ENCODE measurements around the gene SYK.
"Not testable (repeated sequence)": the region's sequence is repeated elsewhere in the genome, so short reads cannot be mapped to it uniquely, and the experiment has no call there.

Gene SYK

GRCh38 chr9:90783552-90783951 lies 18.1 kb upstream of the SYK start:
- ATAC-seq (replicated peaks) (no peak), DNase-seq (no peak)
- H3K36me3 Mint-ChIP-seq (ENCODE audit: insufficient read depth) = no peaks in the 10 kb centered on the region
- H3K9me3 Mint-ChIP-seq = no peaks in the 10 kb centered on the region
- no peaks in the 10 kb centered on the region for H3K4me1 Mint-ChIP-seq (ENCODE audit: low read depth in 2 of 2)
- no peak overlapping the region for H3K4me3 Mint-ChIP-seq
- peaks cover 27 to 43% of the 10 kb centered on the region in 2 donors for H3K27me3 Mint-ChIP-seq
- no peak overlapping the region for H3K27ac Mint-ChIP-seq

GRCh38 chr9:90783964-90784363 lies 17.7 kb upstream of the SYK start:
- ATAC-seq (replicated peaks) (no peak), DNase-seq (no peak)
- no peaks in the 10 kb centered on the region for H3K4me1 Mint-ChIP-seq (ENCODE audit: low read depth in 2 of 2)
- no peak overlapping the region for H3K4me3 Mint-ChIP-seq
- H3K27ac Mint-ChIP-seq = no peak overlapping the region
- no peaks in the 10 kb centered on the region for H3K36me3 Mint-ChIP-seq (ENCODE audit: insufficient read depth)
- H3K27me3 Mint-ChIP-seq = peaks cover 31 to 43% of the 10 kb centered on the region in 2 donors
- no peaks in the 10 kb centered on the region for H3K9me3 Mint-ChIP-seq

- H3K4me1 Mint-ChIP-seq (ENCODE audit: low read depth in 2 of 2) = no peaks in the 10 kb centered on the region
- peaks cover 49 to 71% of the 10 kb centered on the region in 2 donors for H3K27me3 Mint-ChIP-seq
- no peak overlapping the region for H3K27ac Mint-ChIP-seq
- H3K9me3 Mint-ChIP-seq = no peaks in the 10 kb centered on the region
- no peak overlapping the region for H3K4me3 Mint-ChIP-seq
- peaks cover 3% of the 10 kb centered on the region for H3K36me3 Mint-ChIP-seq (ENCODE audit: insufficient read depth)
- ATAC-seq (replicated peaks) = no peak
- DNase-seq = no peak
These were observed 13.7 kb upstream of the SYK start for GRCh38 chr9:90787771-90788460.

- H3K36me3 Mint-ChIP-seq (ENCODE audit: insufficient read depth); H3K9me3 Mint-ChIP-seq; DNase-seq; H3K4me3 Mint-ChIP-seq; H3K4me1 Mint-ChIP-seq (ENCODE audit: low read depth in 2 of 2); ATAC-seq (replicated peaks); H3K27ac Mint-ChIP-seq: not testable (repeated sequence)
- peaks cover 43 to 65% of the 10 kb centered on the region in 2 donors for H3K27me3 Mint-ChIP-seq
These were observed 13.1 kb upstream of the SYK start for GRCh38 chr9:90788527-90788926.

- ATAC-seq (replicated peaks) (no peak), DNase-seq (no peak)
- peaks cover 3% of the 10 kb centered on the region for H3K36me3 Mint-ChIP-seq (ENCODE audit: insufficient read depth)
- no peak overlapping the region for H3K4me3 Mint-ChIP-seq
- H3K4me1 Mint-ChIP-seq (ENCODE audit: low read depth in 2 of 2) = no peaks in the 10 kb centered on the region
- H3K27me3 Mint-ChIP-seq = peaks cover 48 to 68% of the 10 kb centered on the region in 2 donors
- H3K9me3 Mint-ChIP-seq = no peaks in the 10 kb centered on the region
- H3K27ac Mint-ChIP-seq = no peak overlapping the region
These were observed 12.2 kb upstream of the SYK start for GRCh38 chr9:90789408-90789807.

GRCh38 chr9:90789862-90790261 lies 11.8 kb upstream of the SYK start:
- no peak overlapping the region for H3K4me3 Mint-ChIP-seq
- H3K27ac Mint-ChIP-seq = no peak overlapping the region
- no peak for DNase-seq
- H3K27me3 Mint-ChIP-seq = peaks cover 49 to 70% of the 10 kb centered on the region in 2 donors
- no peaks in the 10 kb centered on the region for H3K9me3 Mint-ChIP-seq
- no peak for ATAC-seq (replicated peaks)
- H3K4me1 Mint-ChIP-seq (ENCODE audit: low read depth in 2 of 2) = no peaks in the 10 kb centered on the region
- H3K36me3 Mint-ChIP-seq (ENCODE audit: insufficient read depth) = peaks cover 3% of the 10 kb centered on the region

GRCh38 chr9:90793024-90793423 lies 8.6 kb upstream of the SYK start:
- not testable (repeated sequence) for H3K36me3 Mint-ChIP-seq (ENCODE audit: insufficient read depth); DNase-seq; ATAC-seq (replicated peaks); H3K4me1 Mint-ChIP-seq (ENCODE audit: low read depth in 2 of 2); H3K4me3 Mint-ChIP-seq; H3K9me3 Mint-ChIP-seq; H3K27ac Mint-ChIP-seq
- H3K27me3 Mint-ChIP-seq = peaks cover 47 to 70% of the 10 kb centered on the region in 2 donors

GRCh38 chr9:90793729-90794128 lies 7.9 kb upstream of the SYK start:
- no peak overlapping the region for H3K27ac Mint-ChIP-seq
- H3K27me3 Mint-ChIP-seq = peaks cover 48 to 72% of the 10 kb centered on the region in 2 donors
- no peak overlapping the region for H3K4me3 Mint-ChIP-seq
- no peak for ATAC-seq (replicated peaks)
- H3K9me3 Mint-ChIP-seq = no peaks in the 10 kb centered on the region
- H3K4me1 Mint-ChIP-seq (ENCODE audit: low read depth in 2 of 2) = no peaks in the 10 kb centered on the region
- DNase-seq = no peak
- H3K36me3 Mint-ChIP-seq (ENCODE audit: insufficient read depth) = peaks cover 3% of the 10 kb centered on the region

GRCh38 chr9:90795084-90795483 lies 6.5 kb upstream of the SYK start:
- Mint-ChIP-seq H3K4me3 (no peak overlapping the region), H3K27ac (no peak overlapping the region), H3K36me3 (ENCODE audit: insufficient read depth) (no peaks in the 10 kb centered on the region), H3K9me3 (no peaks in the 10 kb centered on the region), H3K4me1 (ENCODE audit: low read depth in 2 of 2) (no peaks in the 10 kb centered on the region), H3K27me3 (peaks cover 48 to 72% of the 10 kb centered on the region in 2 donors)
- DNase-seq (no peak), ATAC-seq (replicated peaks) (no peak)

GRCh38 chr9:90795871-90796317 lies 5.7 kb upstream of the SYK start:
- Mint-ChIP-seq H3K36me3 (ENCODE audit: insufficient read depth) (no peaks in the 10 kb centered on the region), H3K4me1 (ENCODE audit: low read depth in 2 of 2) (no peaks in the 10 kb centered on the region), H3K4me3 (no peak overlapping the region), H3K27me3 (peaks cover 49 to 71% of the 10 kb centered on the region in 2 donors), H3K27ac (no peak overlapping the region), H3K9me3 (no peaks in the 10 kb centered on the region)
- no peak for DNase-seq
- ATAC-seq (replicated peaks) = no peak

- Mint-ChIP-seq H3K4me3 (no peak overlapping the region), H3K4me1 (ENCODE audit: low read depth in 2 of 2) (peaks cover 0 to 3% of the 10 kb centered on the region in 2 donors), H3K36me3 (ENCODE audit: insufficient read depth) (no peaks in the 10 kb centered on the region), H3K27me3 (peaks cover 59 to 84% of the 10 kb centered on the region in 2 donors), H3K27ac (no peak overlapping the region), H3K9me3 (no peaks in the 10 kb centered on the region)
- ATAC-seq (replicated peaks) (no peak), DNase-seq (no peak)
These were observed 2.3 kb upstream of the SYK start for GRCh38 chr9:90799271-90799852.

GRCh38 chr9:90801973-90802322 lies 329 bp downstream of the SYK start:
- DNase-seq (no peak), ATAC-seq (replicated peaks) (no peak)
- no peak overlapping the region for H3K27ac Mint-ChIP-seq
- H3K4me3 Mint-ChIP-seq = peak overlapping the region in 1 of 2 donors; percentile 58
- peaks cover 0 to 3% of the 10 kb centered on the region in 2 donors for H3K4me1 Mint-ChIP-seq (ENCODE audit: low read depth in 2 of 2)
- no peaks in the 10 kb centered on the region for H3K9me3 Mint-ChIP-seq
- no peaks in the 10 kb centered on the region for H3K36me3 Mint-ChIP-seq (ENCODE audit: insufficient read depth)
- H3K27me3 Mint-ChIP-seq = peaks cover 69 to 93% of the 10 kb centered on the region in 2 donors

- Mint-ChIP-seq H3K9me3 (no peaks in the 10 kb centered on the region), H3K4me1 (ENCODE audit: low read depth in 2 of 2) (peaks cover 0 to 3% of the 10 kb centered on the region in 2 donors), H3K27ac (no peak overlapping the region), H3K36me3 (ENCODE audit: insufficient read depth) (no peaks in the 10 kb centered on the region), H3K4me3 (peak overlapping the region in 1 of 2 donors; percentile 58), H3K27me3 (peaks cover 66 to 90% of the 10 kb centered on the region in 2 donors)
- DNase-seq (no peak), ATAC-seq (replicated peaks) (no peak)
These were observed 867 bp downstream of the SYK start for GRCh38 chr9:90802386-90802985.

All from effector memory CD8-positive, alpha-beta T cell (primary cell).